A549 (cell line): ENCODE results near the gene SLC2A6.

Source experiments
- ESRRA ChIP-seq: fragments of 150-350 bp; IDR thresholded peaks from 2 replicates; pipeline ENCODE4 v1.6.1; 2014; ENCODE audit warnings: mild to moderate bottlenecking, low read length, borderline replicate concordance
- HMGXB4 ChIP-seq: fragments of 250-450 bp; sonication (Bioruptor Pico); IDR thresholded peaks from 2 replicates; pipeline ENCODE4 v1.5.0; 2021; ENCODE audit warnings: mild to moderate bottlenecking, moderate library complexity, borderline replicate concordance
- JUN ChIP-seq, 2 experiments: fragments of >200 bp; sonication (Bioruptor Twin); formaldehyde crosslinking; IDR thresholded peaks; 2 replicates in 1 of 2; 3 replicates in 1 of 2; pipeline ENCODE4 v1.6.1; 2016 to 2017
- KDM1A ChIP-seq: fragments of 200-600 bp; sonication (generic); IDR thresholded peaks from 2 replicates; pipeline ENCODE4 v1.6.1; 2016; ENCODE audit warnings: low read depth, mild to moderate bottlenecking
- POLR2A ChIP-seq: IDR thresholded peaks from 2 replicates; pipeline ENCODE4 v1.6.1; 2012; ENCODE audit warnings: mild to moderate bottlenecking, low read length
- POLR2AphosphoS2 ChIP-seq: conservative IDR thresholded peaks from 2 replicates; pipeline ENCODE4 v1.6.1; 2012; ENCODE audit warnings: low read length, improper control_type of control experiment, inconsistent platforms
- RAD21 ChIP-seq, 2 experiments: fragments of >200 bp in 1 of 2; sonication (Bioruptor Twin) in 1 of 2; formaldehyde crosslinking in 1 of 2; IDR thresholded peaks in 1 of 2; conservative IDR thresholded peaks in 1 of 2; 2 replicates in 1 of 2; 3 replicates in 1 of 2; pipeline ENCODE4 v1.6.1; 2012 to 2018; ENCODE audit warnings: inconsistent platforms in 1 of 2
- RCOR1 ChIP-seq: fragments of 150-350 bp; IDR thresholded peaks from 2 replicates; pipeline ENCODE4 v1.6.1; 2014; ENCODE audit warnings: antibody characterized with exemption, low read length, low read depth
- RFX5 ChIP-seq: fragments of 450-650 bp; IDR thresholded peaks from 2 replicates; pipeline ENCODE4 v1.7.1; 2014; ENCODE audit warnings: antibody characterized with exemption, mild to moderate bottlenecking, moderate library complexity
- ZC3H11A ChIP-seq: fragments of 450-650 bp; IDR thresholded peaks from 2 replicates; pipeline ENCODE4 v1.6.1; 2014; ENCODE audit warnings: antibody characterized with exemption, mild to moderate bottlenecking
- ZNF302 ChIP-seq: fragments of 250-450 bp; sonication (Bioruptor Pico); IDR thresholded peaks from 2 replicates; pipeline ENCODE4 v1.9.0; 2021; ENCODE audit warnings: inconsistent platforms, mild to moderate bottlenecking, moderate library complexity
- TF ChIP-seq, protein P1 (sequence below): fragments of >200 bp; sonication (Bioruptor Twin); formaldehyde crosslinking; IDR thresholded peaks from 3 replicates; pipeline ENCODE4 v1.5.1; 2016
- TF ChIP-seq, protein P2 (sequence below): IDR thresholded peaks from 2 replicates; pipeline ENCODE4 v1.6.1; 2012

DNA sequence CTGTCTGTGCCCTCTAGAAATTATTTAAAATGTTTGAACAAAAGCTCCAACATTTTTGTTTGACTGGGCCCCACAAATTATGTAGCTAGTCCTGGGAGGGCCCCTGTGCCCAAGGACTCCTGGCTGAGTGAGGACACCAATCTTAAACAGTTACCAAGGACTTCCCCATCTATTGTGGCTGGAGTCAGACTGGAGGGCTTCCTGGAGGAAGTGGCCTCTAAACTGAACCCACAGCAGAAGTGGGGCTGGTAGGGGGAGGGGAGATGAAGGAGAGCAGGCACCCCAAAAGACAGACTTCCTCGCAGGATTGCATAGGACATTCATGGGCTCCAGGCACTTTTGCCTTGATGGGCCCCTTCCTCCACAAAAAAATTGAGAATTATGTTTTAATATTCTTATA, 48.7 kb downstream of the SLC2A6 start:
- TF ChIP-seq, protein P1, sequence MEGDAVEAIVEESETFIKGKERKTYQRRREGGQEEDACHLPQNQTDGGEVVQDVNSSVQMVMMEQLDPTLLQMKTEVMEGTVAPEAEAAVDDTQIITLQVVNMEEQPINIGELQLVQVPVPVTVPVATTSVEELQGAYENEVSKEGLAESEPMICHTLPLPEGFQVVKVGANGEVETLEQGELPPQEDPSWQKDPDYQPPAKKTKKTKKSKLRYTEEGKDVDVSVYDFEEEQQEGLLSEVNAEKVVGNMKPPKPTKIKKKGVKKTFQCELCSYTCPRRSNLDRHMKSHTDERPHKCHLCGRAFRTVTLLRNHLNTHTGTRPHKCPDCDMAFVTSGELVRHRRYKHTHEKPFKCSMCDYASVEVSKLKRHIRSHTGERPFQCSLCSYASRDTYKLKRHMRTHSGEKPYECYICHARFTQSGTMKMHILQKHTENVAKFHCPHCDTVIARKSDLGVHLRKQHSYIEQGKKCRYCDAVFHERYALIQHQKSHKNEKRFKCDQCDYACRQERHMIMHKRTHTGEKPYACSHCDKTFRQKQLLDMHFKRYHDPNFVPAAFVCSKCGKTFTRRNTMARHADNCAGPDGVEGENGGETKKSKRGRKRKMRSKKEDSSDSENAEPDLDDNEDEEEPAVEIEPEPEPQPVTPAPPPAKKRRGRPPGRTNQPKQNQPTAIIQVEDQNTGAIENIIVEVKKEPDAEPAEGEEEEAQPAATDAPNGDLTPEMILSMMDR = no peak
- TF ChIP-seq, protein P2, sequence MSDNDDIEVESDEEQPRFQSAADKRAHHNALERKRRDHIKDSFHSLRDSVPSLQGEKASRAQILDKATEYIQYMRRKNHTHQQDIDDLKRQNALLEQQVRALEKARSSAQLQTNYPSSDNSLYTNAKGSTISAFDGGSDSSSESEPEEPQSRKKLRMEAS = no peak
- no peak for TF ChIP-seq RCOR1
- no peak for TF ChIP-seq ZNF302 (CRISPR knock-in tag)
- no peak for TF ChIP-seq ZC3H11A
- TF ChIP-seq KDM1A = no peak
- TF ChIP-seq POLR2A = no peak
- no peak for TF ChIP-seq RFX5
- no peak for TF ChIP-seq RAD21 (conservative IDR thresholded peaks at IDR 0.05 in 1 of 2, IDR thresholded peaks at IDR 0.05 in 1 of 2)
- no peak for TF ChIP-seq HMGXB4 (CRISPR knock-in tag)
- TF ChIP-seq JUN (IDR thresholded peaks at IDR 0.05) = no peak
- TF ChIP-seq ESRRA = no peak
- no peak for TF ChIP-seq POLR2AphosphoS2
